ENCODE measurements around the gene DBT.
"Not testable (repeated sequence)": the region's sequence is repeated elsewhere in the genome, so short reads cannot be mapped to it uniquely, and the experiment has no call there.

DBT gene

DNA sequence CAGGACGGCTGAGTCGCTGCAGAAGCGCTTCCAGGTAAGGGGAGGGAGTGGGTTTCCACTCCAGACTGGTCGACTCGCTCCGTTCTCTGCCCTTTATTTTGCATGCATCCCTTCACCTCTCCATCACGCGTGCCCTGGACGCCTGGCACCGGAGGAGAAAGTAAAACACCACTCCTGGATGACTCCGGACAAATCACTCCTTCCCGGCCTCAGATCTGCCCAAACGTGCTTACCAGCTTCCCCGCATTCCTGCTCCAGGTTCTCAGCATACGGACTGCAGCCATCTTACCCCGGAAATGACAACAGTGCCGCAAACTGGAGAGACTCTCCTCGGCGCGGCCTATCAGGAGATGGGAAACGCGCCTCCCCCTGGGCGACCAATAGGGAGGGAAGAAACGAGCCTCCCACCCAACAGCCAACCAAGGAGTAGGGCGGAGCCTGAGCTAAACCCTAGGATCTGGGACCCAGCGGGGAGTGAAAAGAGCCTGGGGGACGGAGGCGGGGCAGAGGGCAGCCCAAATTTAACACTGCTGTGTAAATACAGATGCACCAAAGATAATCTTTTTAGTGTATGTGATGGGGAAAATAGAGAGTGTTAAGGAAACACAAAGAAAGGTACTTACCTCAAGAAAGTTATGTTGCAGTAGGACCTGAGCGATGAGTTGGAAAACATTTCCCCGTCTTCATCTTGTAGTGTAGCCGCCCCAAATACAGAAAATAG lies at the start of gene DBT:
DBT (minus strand) TSS at position 298 of the 721 bp plus-strand sequence; CDS start at position 284, 14 bp downstream.
- peak; percentile 97 for DNase-seq

DNA sequence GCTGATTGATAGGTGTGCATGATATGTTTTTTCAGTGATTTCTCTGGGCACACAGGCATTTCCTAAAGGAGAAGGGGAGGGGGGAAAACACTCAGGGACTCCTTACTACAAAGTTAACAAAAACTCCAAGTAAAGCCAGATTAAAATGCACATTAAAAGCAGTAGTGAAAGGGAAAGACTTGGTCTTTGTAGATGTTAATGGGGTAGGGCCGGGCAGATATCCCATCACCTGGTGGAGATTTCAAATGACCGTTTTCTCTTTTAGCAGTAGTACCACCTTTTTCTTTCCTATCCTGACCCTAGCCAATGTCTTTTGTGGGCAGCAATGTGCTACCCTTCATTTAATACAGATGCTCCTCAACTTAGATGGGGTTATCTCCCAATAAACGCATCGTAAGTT lies 48.9 kb upstream of the DBT start:
- DNase-seq: no peak

DNA sequence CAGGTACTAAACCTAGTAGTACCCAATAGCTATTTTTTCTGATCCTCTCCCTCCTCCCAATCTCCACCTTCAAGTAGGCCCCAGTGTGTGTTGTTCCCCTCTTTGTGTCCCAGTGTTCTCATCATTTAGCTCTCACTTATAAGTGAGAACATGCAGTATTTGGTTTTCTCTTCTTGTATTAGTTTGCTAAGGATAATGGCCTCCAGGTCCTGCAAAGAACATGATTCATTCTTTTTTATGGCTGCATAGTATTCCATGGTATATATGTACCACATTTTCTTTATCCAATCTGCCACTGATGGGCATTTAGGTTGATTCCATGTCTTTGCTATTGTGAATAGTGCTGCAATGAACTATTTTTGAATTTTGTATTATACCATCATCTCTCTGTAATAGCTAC lies 47.4 kb upstream of the DBT start:
- DNase-seq: not testable (repeated sequence)

DNA sequence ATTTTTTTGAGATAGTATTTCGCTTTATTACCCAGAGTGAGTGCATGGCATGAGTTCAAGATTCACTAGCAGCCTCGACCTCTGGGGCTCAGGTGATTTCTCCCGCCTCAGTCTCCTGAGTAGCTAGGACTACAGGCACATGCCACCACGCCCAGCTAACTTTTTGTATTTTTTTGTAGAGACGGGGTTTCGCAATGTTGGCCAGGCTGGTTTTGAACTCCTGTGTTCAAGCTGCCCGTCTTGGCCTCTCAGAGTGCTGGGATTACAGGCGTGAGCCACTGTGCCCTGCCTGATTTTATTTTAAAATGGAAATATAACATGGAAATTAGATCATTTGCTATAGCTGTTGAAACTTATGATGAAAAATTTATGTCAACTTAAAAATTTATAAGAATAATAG lies 46.5 kb upstream of the DBT start:
- DNase-seq: no peak

DNA sequence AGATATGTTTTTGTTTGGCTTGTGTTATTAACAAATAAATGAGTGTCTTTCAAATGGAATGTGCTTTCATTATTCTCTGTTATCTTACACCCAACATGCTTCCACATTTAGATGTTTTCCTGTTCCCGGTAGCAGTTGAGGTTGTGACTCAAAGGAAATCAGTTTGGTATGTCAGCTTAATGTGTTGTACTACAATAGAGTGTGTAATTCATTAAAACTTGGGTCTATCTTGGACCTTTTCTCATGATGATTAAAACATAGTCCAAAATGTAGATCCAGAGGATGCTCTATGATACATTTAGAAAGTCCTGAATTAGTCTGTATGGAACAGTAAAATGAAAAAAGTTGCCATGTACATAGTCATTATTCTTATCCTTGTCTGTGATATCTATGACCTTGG lies 43.1 kb upstream of the DBT start:
- no peak for DNase-seq

DNA sequence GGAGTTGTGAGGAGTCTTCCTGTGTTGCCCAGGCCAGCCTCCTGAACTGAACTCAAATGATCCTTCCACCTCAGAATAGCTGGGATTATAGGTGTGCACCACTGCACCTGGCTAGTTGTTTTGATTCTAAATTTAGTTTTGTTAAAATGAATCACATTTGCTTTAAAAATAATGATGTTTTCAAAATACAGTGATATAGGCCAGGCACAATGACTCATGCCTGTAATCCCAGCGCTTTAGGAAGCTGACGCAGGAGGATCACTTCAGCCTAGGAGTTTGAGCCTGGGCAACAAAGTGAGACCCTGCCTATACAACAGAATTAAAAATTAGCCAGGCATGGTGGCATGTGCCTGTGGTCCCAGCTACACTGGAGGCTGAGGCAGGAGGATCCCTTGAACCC lies 40.7 kb upstream of the DBT start:
- DNase-seq: no peak

DNA sequence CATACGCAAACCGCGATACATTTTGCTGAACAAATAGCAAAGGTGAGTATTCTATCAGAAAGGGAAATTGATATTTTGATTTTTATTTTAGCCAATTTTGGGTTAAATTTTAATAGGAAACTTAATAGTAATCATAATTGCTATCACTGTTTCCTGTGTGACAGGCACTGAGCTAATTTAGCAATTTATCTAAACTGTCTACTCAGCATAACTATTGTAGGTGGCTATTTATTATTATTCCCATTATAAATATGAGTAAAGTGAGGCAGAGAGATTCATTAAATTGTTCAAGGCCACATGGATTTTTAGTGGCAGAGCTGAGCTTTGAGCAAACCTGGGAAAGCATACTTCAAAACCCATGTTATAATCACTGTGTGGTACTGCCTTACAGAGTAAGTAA lies 37.5 kb upstream of the DBT start:
- no peak for DNase-seq

DNA sequence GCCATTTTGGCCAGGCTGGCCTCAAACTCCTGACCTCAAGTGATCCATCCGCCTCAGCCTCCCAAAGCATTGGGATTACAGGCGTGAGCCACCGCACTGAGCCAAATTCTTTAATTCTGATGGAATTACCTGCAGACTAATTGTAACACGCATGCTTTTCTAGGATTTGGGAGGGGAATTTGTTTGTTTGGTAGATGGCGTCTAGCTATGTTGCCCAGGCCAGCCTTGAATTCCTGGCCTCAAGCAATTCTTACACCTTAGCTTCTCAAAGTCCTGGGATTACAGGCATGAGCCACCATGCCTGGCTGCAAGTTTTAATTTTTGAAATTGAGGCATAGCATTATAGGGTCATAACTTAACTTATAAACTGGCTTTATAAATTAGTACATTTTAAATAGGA lies 35.0 kb upstream of the DBT start:
- no peak for DNase-seq

DNA sequence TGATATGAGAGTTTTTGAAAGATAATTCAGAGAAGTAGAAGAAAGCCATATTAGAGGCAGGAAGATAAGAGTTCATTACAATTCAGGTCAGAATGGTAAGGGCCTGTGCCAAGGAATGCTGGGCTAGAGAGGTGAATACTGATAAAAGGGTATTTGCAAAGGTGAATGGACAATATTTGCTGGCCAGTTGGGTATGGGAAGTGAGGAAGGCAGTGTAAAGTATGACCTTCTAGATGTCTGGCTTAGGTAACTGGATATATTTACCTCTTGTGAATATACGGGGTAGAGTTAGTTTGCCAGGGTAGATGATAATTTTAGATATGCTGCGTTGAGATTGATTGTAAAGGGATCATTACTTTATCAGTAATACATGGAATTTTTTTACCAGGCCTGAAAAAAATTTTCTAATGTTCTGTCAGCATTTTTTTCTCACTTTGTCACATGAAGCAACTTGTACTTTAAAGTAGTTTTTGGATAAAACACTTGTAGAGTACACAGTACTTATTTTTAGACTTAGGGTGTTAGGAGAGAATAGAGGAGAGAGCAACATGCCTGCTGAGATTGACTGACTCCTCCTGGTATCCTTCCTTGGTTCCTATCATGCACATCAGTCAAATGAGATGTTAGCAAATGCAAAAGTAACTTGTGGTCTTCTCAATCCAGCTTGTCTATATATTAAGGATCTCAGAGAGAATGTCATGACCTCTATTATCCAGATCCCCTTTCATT lies 30.5 kb upstream of the DBT start:
- no peak for DNase-seq

DNA sequence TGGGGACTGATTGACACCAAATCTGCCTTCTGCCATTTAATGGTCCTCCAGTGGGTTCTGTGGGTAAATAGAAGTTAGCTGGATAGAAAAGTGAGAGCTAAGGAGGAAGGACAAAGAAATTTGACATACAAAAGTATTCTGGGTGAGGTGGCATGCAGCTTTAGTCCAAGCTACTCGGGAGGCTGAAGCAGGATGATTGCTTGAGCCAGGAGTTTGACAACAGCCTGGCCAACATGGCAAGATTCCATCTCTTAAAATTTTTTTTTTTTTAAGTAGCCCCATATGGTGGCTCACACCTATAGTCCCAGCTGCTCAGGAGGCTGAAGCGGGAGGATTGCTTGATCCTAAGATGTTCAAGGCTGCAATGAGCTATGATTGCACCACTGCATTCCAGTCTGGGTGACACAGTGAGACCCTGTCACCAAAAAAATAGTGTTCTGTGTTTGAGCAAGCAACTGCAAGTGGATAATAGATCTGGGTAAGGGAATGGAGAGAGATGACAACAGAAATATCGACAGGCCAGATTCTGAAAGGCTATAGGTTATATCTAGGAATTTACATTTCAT lies 29.8 kb upstream of the DBT start:
- DNase-seq: no peak

DNA sequence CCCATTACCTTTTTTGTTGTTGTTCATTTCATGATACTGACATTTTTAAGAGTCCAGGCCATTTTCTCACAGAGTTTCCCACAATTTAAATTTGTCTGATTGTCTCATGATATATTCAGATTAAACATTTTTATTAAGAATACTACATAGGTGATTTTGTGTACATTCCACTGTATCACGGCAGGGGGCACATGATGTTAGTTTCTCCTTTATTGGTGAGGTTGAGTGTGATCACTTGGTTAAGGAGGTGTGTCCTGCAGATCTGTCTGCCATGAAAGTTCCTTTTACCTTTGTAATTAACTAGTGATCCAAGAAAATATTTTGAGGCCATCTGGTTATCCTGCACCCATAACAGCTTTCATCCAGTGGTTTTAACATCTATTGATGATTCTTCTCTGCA lies 28.2 kb upstream of the DBT start:
- DNase-seq: no peak

DNA sequence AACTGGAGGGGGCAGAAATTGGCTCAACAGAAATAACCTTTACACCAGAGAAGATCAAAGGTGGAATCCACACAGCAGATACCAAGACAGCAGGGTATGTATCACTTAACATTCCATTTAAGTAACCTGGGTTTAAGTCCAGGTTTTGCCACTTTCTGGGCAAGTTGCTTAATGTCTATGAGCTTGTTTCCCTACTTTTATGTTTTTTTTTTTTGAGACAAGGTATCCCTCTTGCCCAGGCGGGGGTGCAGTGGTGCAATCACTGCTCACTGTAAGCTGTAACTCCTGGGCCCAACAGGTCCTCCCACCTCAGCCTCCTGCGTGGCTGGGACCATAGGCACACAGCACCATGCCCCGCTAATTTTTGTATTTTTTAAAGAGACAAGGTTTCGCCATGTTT lies 18.6 kb upstream of the DBT start:
- DNase-seq: no peak

DNA sequence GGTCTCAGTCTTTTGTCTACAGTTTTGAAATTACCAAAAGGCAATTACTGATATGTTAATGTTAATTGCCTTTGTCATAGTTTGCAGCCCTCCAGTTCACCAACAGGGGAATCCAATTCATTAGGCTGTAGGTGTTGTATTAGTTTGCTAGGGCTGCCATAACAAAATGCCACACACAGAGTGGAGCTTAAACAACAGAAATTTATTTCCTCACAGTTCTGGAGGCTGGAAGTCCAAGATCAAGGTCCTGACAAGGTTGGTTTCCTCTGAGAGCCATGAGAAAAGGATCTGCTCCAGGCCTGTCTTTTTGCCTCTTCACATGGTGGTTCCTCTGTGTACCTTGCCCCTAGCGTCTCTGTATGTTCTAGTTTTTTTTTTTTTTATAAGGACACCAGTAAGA lies 17.6 kb upstream of the DBT start:
- no peak for DNase-seq

DNA sequence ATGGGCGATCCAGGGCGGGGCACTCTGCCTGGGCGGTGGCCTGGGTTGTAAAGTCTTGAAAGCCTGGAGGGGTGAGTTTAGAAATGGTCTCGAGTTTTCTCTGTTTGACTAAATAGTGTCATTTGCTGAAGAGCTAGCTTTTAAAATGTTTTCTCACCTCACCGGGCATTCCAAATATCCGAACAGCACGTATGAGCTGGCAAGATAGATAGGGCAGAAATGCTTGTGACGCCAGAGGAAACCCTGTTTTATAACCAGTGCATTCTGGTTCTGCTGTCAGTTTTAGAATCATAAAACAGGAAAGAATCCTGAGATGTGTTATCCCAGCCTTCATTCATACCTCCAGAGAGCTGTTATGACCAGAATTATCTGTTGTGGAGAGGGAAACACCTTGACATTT lies 17.1 kb upstream of the DBT start:
- no peak for DNase-seq

DNA sequence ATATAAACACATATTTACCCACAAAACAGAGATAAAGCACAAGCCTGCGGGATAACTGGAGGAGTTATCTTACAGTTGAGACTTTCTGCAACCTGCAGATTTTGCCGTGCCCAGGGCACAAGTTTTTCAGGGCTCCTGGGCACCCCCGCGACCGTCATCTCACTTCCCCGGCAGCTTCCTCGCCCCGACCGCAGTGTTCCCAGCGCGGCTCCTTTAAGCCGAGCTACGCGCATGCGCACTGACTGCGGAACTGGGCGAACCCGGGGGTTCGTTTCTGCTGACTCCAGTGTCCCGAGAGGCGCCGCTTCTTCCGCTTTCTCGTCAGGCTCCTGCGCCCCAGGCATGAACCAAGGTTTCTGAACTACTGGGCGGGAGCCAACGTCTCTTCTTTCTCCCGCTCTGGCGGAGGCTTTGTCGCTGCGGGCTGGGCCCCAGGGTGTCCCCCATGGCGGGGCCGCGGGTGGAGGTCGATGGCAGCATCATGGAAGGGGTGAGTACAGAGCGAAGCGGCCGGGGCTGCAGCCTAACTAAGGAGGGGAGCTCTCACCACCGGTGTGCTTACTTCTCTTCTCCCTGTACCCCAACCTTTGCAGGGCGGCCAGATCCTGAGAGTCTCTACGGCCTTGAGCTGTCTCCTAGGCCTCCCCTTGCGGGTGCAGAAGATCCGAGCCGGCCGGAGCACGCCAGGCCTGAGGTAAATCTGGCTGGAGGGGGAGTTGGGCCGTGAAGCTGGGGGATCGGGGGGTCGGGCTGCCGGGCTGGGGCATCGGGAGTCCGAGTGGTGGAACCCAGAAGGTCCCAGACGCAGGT lies 16.5 kb upstream of the DBT start, which contains the start of gene RTCA:
RTCA (plus strand) TSS at position 286 of the 810 bp plus-strand sequence; CDS start at position 446, 160 bp downstream.
- DNase-seq: peak; percentile 95

DNA sequence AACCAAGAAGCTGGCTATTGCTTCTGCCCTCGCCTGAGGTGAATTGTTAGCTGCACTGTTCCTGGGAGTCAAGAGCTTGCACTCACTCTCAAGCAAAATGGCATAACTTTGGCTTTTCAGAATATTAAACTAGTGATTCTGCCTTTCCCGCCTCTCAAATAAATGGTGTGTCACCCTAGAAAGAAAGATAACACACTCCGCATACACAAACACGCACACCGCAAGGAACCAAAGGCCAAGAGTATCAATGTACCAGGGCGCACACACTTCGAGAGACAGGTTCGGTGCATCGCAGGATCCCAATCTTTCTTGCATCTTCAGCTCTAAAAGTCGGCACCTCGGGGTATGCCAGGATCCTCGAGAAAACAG lies 15.9 kb upstream of the DBT start:
- no peak for DNase-seq

DNA sequence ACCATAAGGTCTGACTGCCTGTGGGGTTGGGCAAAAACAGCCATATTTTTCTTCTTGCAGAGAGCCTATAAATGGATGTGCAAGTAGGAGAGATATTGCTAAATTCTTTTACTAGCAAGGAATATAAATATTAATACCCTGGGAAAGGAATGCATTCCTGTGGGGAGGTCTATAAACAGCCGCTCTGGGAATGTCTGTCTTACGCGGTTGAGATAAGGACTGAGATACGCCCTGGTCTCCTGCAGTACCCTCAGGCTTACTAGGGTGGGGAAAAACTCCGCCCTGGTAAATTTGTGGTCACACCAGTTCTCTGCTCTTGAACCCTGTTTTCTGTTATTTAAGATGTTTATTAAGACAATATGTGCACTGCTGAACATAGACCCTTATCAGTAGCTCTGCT lies 14.4 kb upstream of the DBT start:
- not testable (repeated sequence) for DNase-seq

DNA sequence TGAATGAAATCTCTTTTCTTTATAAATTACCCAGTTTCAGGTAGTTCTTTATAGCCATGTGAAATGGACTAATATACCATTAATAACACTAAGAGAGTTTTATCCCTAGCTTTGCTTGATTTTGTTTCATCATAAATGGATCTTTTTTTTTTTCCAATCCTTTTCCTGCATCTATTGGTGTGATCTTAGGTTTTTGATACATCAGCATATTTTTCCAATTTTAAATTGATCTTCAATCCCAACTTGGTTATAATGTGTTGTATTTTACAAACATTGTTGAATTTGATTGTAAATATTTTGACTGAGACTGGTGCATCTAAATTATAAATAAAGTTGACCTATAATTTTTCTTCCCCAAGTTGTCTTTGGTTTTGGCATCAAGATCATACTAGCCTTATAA lies 12.1 kb upstream of the DBT start:
- DNase-seq: no peak

DNA sequence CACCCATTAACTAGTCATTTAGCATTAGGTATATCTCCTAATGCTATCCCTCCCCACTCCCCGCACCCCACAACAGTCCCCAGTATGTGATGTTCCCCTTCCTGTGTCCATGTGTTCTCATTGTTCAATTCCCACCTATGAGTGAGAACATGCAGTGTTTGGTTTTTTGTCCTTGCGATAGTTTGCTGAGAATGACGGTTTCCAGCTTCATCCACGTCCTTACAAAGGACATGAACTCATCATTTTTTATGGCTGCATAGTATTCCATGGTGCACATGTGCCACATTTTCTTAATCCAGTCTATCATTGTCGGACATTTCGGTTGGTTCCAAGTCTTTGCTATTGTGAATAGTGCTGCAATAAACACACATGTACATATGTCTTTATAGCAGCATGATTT lies 8.8 kb upstream of the DBT start:
- DNase-seq: not testable (repeated sequence)

DNA sequence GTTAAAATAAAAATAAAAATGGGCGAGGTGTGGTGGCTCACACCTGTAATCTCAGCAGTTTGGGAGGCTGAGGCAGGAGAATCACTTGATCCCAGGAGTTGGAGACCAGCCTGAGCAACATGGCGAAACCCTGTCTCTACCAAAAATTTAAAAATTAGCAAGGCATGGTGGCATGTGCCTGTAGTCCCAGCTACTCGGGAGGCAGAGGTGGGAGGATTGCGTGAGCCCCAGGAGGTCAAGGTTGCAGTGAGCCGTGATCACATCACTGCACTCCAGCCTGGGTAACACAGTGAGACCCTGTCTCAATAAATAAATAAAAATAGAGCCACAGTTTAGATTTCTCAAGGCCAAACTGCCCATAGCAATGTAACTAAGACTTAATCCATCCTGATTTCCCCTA lies 6.6 kb upstream of the DBT start:
- not testable (repeated sequence) for DNase-seq

DNA sequence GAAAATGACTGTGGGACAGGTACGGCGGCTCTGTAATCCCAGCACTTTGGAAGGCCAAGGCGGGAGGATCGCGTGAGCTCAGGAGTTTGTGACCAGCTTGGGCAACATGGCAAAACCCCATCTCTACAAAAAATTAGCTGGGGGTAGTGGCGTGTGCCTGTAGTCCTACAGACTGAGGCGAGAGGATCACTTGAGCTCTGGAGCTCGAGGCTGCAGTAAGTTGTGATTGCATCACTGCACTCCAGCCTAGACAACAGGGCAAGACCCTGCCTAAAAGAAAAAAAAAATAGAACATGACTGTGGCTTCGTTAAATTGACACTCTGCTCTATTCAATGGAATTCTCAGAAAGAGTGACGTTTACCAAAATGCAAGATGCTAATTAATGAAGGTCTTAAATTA lies 3.9 kb upstream of the DBT start:
- no peak for DNase-seq

DNA sequence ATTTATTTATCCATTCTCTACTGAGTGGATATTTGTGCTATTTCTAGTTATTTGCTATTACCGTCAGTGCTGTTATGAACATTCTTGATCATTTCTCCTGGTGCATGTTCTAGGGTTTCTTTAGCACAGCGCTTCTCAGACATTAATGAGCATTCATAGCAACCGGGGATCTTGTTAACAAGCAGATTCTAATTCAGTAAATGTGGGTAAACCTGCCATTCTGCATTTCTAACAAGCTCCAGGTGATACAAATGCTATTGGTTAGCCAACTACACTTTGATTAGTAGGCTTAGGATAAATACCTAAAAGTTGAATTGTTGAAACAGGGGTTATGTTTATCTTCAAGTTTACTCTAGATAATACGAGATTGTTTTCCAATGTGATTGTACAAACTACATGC lies 3.3 kb upstream of the DBT start:
- no peak for DNase-seq

DNA sequence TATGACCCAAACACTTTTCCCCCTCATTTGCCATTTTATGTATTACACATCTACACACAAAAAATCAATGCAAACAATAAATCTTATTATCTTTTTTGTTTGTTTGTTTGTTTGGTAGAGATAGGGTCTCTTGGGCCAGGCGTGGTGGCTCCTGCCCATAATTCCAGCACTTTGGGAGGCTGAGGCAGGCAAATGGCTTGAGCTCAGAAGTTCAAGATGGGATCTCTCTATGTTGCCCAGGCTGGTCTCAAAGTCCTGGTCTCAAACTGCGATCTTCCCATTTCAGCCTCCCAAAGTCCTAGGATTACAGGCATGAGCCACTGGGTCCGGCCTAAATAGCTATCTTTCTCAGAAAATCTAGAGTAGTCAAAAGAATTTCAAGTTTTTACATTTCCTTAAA lies 1.2 kb upstream of the DBT start:
- no peak for DNase-seq
